Mesenchymal stem cell (in vitro differentiated cells and primary cell): Measurements from ENCODE around the gene MCM10.

Source experiments
- DNase-seq: peaks from one replicate; pipeline ENCODE4 v3.0.0-alpha.2; 2013
- H2AFZ ChIP-seq: one replicate; pipeline ENCODE4 v1.6.1; 2013; ENCODE audit warnings: low read depth, mild to moderate bottlenecking, control low read depth, inconsistent platforms, low read length, moderate library complexity
- H2AK5ac ChIP-seq: 2 replicates; pipeline ENCODE4 v1.6.1; 2013; ENCODE audit warnings: low read length, moderate library complexity, mild to moderate bottlenecking, inconsistent platforms; ENCODE audit not compliant: severe bottlenecking
- H2BK120ac ChIP-seq: one replicate; pipeline ENCODE4 v1.6.1; 2013; ENCODE audit warnings: low read depth, mild to moderate bottlenecking, inconsistent platforms, low read length, moderate library complexity
- H2BK12ac ChIP-seq, 2 experiments: one replicate each; pipeline ENCODE4 v1.6.1; 2013; ENCODE audit warnings: inconsistent platforms in 2 of 2, low read length in 2 of 2, mild to moderate bottlenecking in 2 of 2, moderate library complexity in 2 of 2, control low read depth in 1 of 2
- H2BK15ac ChIP-seq: one replicate; pipeline ENCODE4 v1.6.1; 2013; ENCODE audit warnings: mild to moderate bottlenecking, low read depth, inconsistent platforms; ENCODE audit not compliant: poor library complexity, severe bottlenecking
- H2BK5ac ChIP-seq: 2 replicates; pipeline ENCODE4 v1.6.1; 2013; ENCODE audit warnings: low read depth, mild to moderate bottlenecking, low read length, control low read depth, inconsistent platforms; ENCODE audit not compliant: poor library complexity, severe bottlenecking
- H3K14ac ChIP-seq, 2 experiments: one replicate each; pipeline ENCODE4 v1.6.1; 2013; ENCODE audit warnings: inconsistent platforms in 2 of 2, low read length in 2 of 2, control low read depth in 1 of 2, mild to moderate bottlenecking in 1 of 2, moderate library complexity in 1 of 2
- H3K18ac ChIP-seq, 2 experiments: one replicate each; pipeline ENCODE4 v1.6.1; 2013; ENCODE audit warnings: inconsistent platforms in 2 of 2, low read length in 2 of 2, control low read depth in 1 of 2, low read depth in 1 of 2, mild to moderate bottlenecking in 1 of 2
- H3K23ac ChIP-seq, 2 experiments: one replicate each; pipeline ENCODE4 v1.6.1; 2013; ENCODE audit warnings: inconsistent platforms in 2 of 2, low read length in 2 of 2, mild to moderate bottlenecking in 2 of 2, moderate library complexity in 2 of 2, control low read depth in 1 of 2
- H3K27ac ChIP-seq: 2 replicates; pipeline ENCODE4 v1.5.1; 2013; ENCODE audit warnings: mild to moderate bottlenecking, moderate library complexity, low read length, control low read depth, inconsistent platforms; ENCODE audit not compliant: poor library complexity, severe bottlenecking
- H3K27me3 ChIP-seq, 2 experiments: 2 replicates each; pipeline versions ENCODE4 v1.6.1 to v1.7.0; 2013; ENCODE audit warnings: low read length in 2 of 2, mild to moderate bottlenecking in 2 of 2, moderate library complexity in 2 of 2, control low read depth in 1 of 2, inconsistent platforms in 1 of 2; ENCODE audit not compliant: control insufficient read depth in 1 of 2, insufficient read depth in 1 of 2
- H3K36me3 ChIP-seq, 2 experiments: 2 replicates each; pipeline versions ENCODE4 v1.6.1 to v1.7.0; 2013; ENCODE audit warnings: low read length in 2 of 2, control low read depth in 1 of 2, inconsistent platforms in 1 of 2, low read depth in 1 of 2, mild to moderate bottlenecking in 1 of 2; ENCODE audit not compliant: insufficient read depth in 2 of 2, control insufficient read depth in 1 of 2
- H3K4ac ChIP-seq, 2 experiments: one replicate each; pipeline ENCODE4 v1.6.1; 2013; ENCODE audit warnings: inconsistent platforms in 2 of 2, low read length in 2 of 2, mild to moderate bottlenecking in 2 of 2, moderate library complexity in 2 of 2, control low read depth in 1 of 2, low read depth in 1 of 2
- H3K4me1 ChIP-seq: 2 replicates; pipeline ENCODE4 v1.6.1; 2013; ENCODE audit warnings: low read depth, low read length, control low read depth; ENCODE audit not compliant: control insufficient read depth, insufficient read depth
- H3K4me2 ChIP-seq: 2 replicates; pipeline ENCODE4 v1.6.1; 2013; ENCODE audit warnings: low read length, mild to moderate bottlenecking, inconsistent platforms; ENCODE audit not compliant: poor library complexity, severe bottlenecking
- H3K4me3 ChIP-seq, 2 experiments: 2 replicates each; pipeline versions ENCODE4 v1.5.1 to v1.7.0; 2013; ENCODE audit warnings: low read length in 2 of 2, mild to moderate bottlenecking in 2 of 2, control low read depth in 1 of 2, low read depth in 1 of 2; ENCODE audit not compliant: insufficient read depth in 1 of 2
- H3K79me1 ChIP-seq: replicated peaks from 2 replicates; pipeline ENCODE4 v1.6.1; 2013; ENCODE audit warnings: mild to moderate bottlenecking, control low read depth, low read length, inconsistent platforms; ENCODE audit not compliant: poor library complexity, severe bottlenecking
- H3K9ac ChIP-seq: 2 replicates; pipeline ENCODE4 v1.7.0; 2013; ENCODE audit warnings: mild to moderate bottlenecking, low read length, moderate library complexity
- H3K9me3 ChIP-seq: 2 replicates; pipeline ENCODE4 v1.7.0; 2013; ENCODE audit warnings: mild to moderate bottlenecking, low read length; ENCODE audit not compliant: control insufficient read depth
- H4K8ac ChIP-seq: one replicate; pipeline ENCODE4 v1.6.1; 2013; ENCODE audit warnings: inconsistent platforms, mild to moderate bottlenecking, low read length, moderate library complexity
- H4K91ac ChIP-seq: one replicate; pipeline ENCODE4 v1.6.1; 2013; ENCODE audit warnings: mild to moderate bottlenecking, low read length, inconsistent platforms
- WGBS: methylation state at CpG from one replicate; pipeline ENCODE4 v1.1.7; 2013; ENCODE audit warnings: mixed read lengths; 5-methylcytosine and 5-hydroxymethylcytosine counted together

MCM10 gene

DNA sequence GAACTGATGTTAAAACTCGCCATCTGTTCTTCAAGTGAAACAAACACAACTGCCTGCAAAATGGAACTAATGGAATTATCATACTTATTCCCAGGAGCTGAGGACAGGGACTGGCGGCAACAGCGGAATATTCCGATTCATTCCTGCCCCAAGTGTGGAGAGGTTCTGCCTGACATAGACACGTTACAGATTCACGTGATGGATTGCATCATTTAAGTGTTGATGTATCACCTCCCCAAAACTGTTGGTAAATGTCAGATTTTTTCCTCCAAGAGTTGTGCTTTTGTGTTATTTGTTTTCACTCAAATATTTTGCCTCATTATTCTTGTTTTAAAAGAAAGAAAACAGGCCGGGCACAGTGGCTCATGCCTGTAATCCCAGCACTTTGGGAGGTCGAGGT is 24.7 kb upstream of the MCM10 start:
- H3K18ac ChIP-seq, result no peak overlapping the region
- no peak overlapping the region for H3K23ac ChIP-seq
- no peak overlapping the region for H2BK120ac ChIP-seq
- H3K9me3 ChIP-seq, result no peaks in the 10 kb centered on the region
- no peaks in the 10 kb centered on the region for H3K4me1 ChIP-seq
- H2AFZ ChIP-seq, result no peak overlapping the region
- no peak overlapping the region for H3K27ac ChIP-seq
- no peak overlapping the region for H2BK12ac ChIP-seq
- peaks cover 3% of the 10 kb centered on the region for H3K79me1 ChIP-seq
- no peak overlapping the region for H2BK15ac ChIP-seq
- no peak overlapping the region for H2BK5ac ChIP-seq
- H3K36me3 ChIP-seq, result peaks cover 55 to 99% of the 10 kb centered on the region in 2 experiments
- H3K4ac ChIP-seq, result no peak overlapping the region
- no peaks in the 10 kb centered on the region for H3K27me3 ChIP-seq
- WGBS, result 96% methylated on average over 7 of the region's 8 CpGs
- H3K14ac ChIP-seq, result no peak overlapping the region
- H3K9ac ChIP-seq, result no peak overlapping the region
- no peak overlapping the region for H2AK5ac ChIP-seq
- H4K8ac ChIP-seq, result no peak overlapping the region
- H4K91ac ChIP-seq, result no peak overlapping the region
- no peak overlapping the region for H3K4me3 ChIP-seq
- DNase-seq, result no peak
- no peak overlapping the region for H3K4me2 ChIP-seq

DNA sequence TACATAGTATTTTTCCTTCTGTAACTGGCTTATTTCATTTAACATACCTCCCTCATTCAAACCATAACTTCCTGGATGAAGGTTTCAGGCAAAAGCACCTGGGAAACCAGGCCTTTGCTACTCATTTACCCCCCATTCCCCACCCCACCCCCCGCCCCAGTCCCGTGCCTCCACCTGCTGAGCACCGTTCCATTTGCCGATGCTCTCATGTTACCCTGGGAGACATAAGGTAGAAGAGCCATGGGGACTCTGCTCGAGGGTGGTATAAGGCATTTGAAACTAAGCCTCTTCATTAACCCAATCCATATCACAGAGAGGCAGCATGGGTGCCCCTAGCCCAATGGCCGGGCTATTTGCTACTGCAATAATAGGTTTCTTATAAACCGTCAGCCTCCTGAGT is 22.2 kb upstream of the MCM10 start:
- Histone ChIP-seq H3K4ac (no peak overlapping the region), H2BK12ac (no peak overlapping the region), H3K9me3 (peaks cover 3% of the 10 kb centered on the region), H2BK15ac (no peak overlapping the region), H3K18ac (no peak overlapping the region), H2AFZ (no peak overlapping the region), H2BK120ac (no peak overlapping the region), H3K36me3 (peaks cover 54 to 98% of the 10 kb centered on the region in 2 experiments), H4K91ac (no peak overlapping the region), H3K23ac (no peak overlapping the region), H3K27me3 (no peaks in the 10 kb centered on the region), H2BK5ac (no peak overlapping the region), H3K27ac (no peak overlapping the region), H3K14ac (no peak overlapping the region), H3K4me3 (no peak overlapping the region), H3K79me1 (peaks cover 4% of the 10 kb centered on the region), H3K4me1 (no peaks in the 10 kb centered on the region), H3K4me2 (no peak overlapping the region), H3K9ac (no peak overlapping the region), H2AK5ac (no peak overlapping the region), H4K8ac (no peak overlapping the region)
- WGBS, result 60% methylated on average over 2 of the region's 7 CpGs
- no peak for DNase-seq

DNA sequence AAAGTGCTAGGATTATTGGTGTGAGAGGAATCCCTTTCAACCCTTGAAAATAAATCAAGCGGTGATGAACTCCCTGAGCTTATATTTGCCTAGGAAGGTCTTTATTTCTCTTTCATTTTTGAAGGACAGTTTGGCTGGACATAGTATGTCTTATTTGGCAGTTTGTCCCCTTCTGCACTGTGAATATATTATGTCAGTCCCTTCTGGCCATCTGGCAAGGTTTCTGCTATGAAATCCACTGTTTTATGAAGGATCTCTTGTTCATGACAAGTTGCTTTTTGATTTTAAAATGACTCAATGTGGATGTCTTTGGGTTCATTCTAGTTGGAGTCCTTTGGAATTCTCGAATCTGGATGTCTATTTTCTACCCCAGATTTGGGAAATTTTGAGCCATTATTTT is 21.7 kb upstream of the MCM10 start:
- H3K9me3 ChIP-seq, result peaks cover 9% of the 10 kb centered on the region
- H3K23ac ChIP-seq, result no peak overlapping the region
- H3K27ac ChIP-seq, result no peak overlapping the region
- H4K8ac ChIP-seq, result no peak overlapping the region
- no peak overlapping the region for H3K9ac ChIP-seq
- H4K91ac ChIP-seq, result no peak overlapping the region
- H3K4ac ChIP-seq, result no peak overlapping the region
- no peak overlapping the region for H3K14ac ChIP-seq
- H2AFZ ChIP-seq, result no peak overlapping the region
- no peak overlapping the region for H3K18ac ChIP-seq
- peaks cover 49 to 98% of the 10 kb centered on the region in 2 experiments for H3K36me3 ChIP-seq
- no peaks in the 10 kb centered on the region for H3K27me3 ChIP-seq
- peaks cover 4% of the 10 kb centered on the region for H3K79me1 ChIP-seq
- DNase-seq, result no peak
- H2BK15ac ChIP-seq, result no peak overlapping the region
- no peak overlapping the region for H2AK5ac ChIP-seq
- 82% methylated on average over 1 of the region's 2 CpGs for WGBS
- H3K4me2 ChIP-seq, result no peak overlapping the region
- H2BK5ac ChIP-seq, result no peak overlapping the region
- no peak overlapping the region for H2BK120ac ChIP-seq
- no peak overlapping the region for H3K4me3 ChIP-seq
- no peak overlapping the region for H2BK12ac ChIP-seq
- H3K4me1 ChIP-seq, result no peaks in the 10 kb centered on the region

DNA sequence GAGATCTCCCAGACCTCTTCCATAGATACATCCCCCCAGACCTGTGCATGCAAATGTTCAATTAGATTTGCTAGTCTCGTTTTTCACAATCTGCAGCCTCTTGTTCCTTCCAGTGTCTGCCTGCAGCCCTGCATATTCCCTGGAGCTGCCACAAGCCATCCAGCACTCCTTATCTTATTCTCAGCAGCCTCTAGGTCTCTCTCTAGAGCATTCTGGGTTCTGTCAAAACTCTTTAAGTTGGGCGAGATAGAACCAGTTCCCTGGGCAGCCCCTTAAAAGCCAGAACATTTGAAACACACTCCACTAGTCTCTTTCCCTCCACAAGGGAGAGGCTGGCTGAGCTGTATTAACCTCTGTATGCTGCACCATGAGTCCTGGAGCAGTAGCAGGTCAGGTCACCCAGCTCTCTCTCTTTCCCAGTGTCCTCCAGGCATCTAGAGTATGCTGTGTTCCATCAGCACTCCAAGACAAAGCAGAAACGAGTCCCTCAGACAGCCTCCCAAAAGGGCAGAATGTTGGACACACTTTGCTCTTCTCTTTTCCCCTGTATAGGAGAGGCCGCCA is 20.6 kb upstream of the MCM10 start:
- H3K36me3 ChIP-seq, result peaks cover 40 to 94% of the 10 kb centered on the region in 2 experiments
- peaks cover 12% of the 10 kb centered on the region for H3K9me3 ChIP-seq
- peaks cover 3% of the 10 kb centered on the region for H3K79me1 ChIP-seq
- no peak overlapping the region for H2BK15ac ChIP-seq
- H3K4me1 ChIP-seq, result no peaks in the 10 kb centered on the region
- H2BK5ac ChIP-seq, result no peak overlapping the region
- H2AK5ac ChIP-seq, result no peak overlapping the region
- H3K9ac ChIP-seq, result no peak overlapping the region
- no peak overlapping the region for H3K4me3 ChIP-seq
- H3K27me3 ChIP-seq, result no peaks in the 10 kb centered on the region
- H3K18ac ChIP-seq, result no peak overlapping the region
- H3K14ac ChIP-seq, result no peak overlapping the region
- no peak overlapping the region for H4K91ac ChIP-seq
- WGBS, result 79% methylated on average over 4 of the region's 4 CpGs
- no peak overlapping the region for H3K4me2 ChIP-seq
- H4K8ac ChIP-seq, result no peak overlapping the region
- no peak overlapping the region for H2BK12ac ChIP-seq
- no peak overlapping the region for H3K23ac ChIP-seq
- no peak overlapping the region for H2AFZ ChIP-seq
- DNase-seq, result no peak
- no peak overlapping the region for H3K27ac ChIP-seq
- no peak overlapping the region for H3K4ac ChIP-seq
- H2BK120ac ChIP-seq, result no peak overlapping the region
